Central memory CD8-positive, alpha-beta T cell (primary cell): Measurements from ENCODE around the gene SEMA4C.

Source experiments
- ATAC-seq: fragments of 150-1000 bp; cut with Tn5 transposase; replicated peaks from 2 replicates; pipeline ENCODE4 v1.10.0; 2022; ENCODE audit warnings: mild to moderate bottlenecking, moderate FRiP score, moderate number of reproducible peaks; ENCODE audit not compliant: poor library complexity, severe bottlenecking; ENCODE audit errors: extremely low read depth
- DNase-seq, 2 donors: peaks; one replicate each; pipeline ENCODE4 v3.0.0; 2021; ENCODE audit warnings: low spot score in 2 of 2
- H3K27ac Mint-ChIP-seq: one replicate; pipeline ENCODE4 v1.8.0; 2022; ENCODE audit warnings: low read depth, mild to moderate bottlenecking, moderate library complexity, mixed read lengths
- H3K27me3 Mint-ChIP-seq: one replicate; pipeline ENCODE4 v1.8.0; 2022; ENCODE audit warnings: mixed read lengths
- H3K36me3 Mint-ChIP-seq: one replicate; pipeline ENCODE4 v1.8.0; 2022; ENCODE audit warnings: mild to moderate bottlenecking, moderate library complexity, mixed read lengths; ENCODE audit not compliant: insufficient read depth
- H3K4me1 Mint-ChIP-seq: one replicate; pipeline ENCODE4 v1.8.0; 2022; ENCODE audit warnings: mixed read lengths
- H3K4me3 Mint-ChIP-seq: one replicate; pipeline ENCODE4 v1.8.0; 2022; ENCODE audit warnings: mild to moderate bottlenecking, moderate library complexity, mixed read lengths
- H3K9me3 Mint-ChIP-seq: one replicate; pipeline ENCODE4 v1.8.0; 2022; ENCODE audit warnings: mixed read lengths

The SEMA4C gene

GRCh38 chr2:96874198-96874831, 4.4 kb upstream of the SEMA4C start:
- no peaks in the 10 kb centered on the region for H3K27me3 Mint-ChIP-seq
- H3K36me3 Mint-ChIP-seq = peaks cover 6% of the 10 kb centered on the region

GRCh38 chr2:96873651-96874096, 3.8 kb upstream of the SEMA4C start:
- ATAC-seq (no peak), DNase-seq (no peak)
- Mint-ChIP-seq H3K36me3 (peaks cover 6% of the 10 kb centered on the region), H3K4me1 (peaks cover 36% of the 10 kb centered on the region), H3K9me3 (no peaks in the 10 kb centered on the region), H3K27ac (no peak overlapping the region), H3K27me3 (no peaks in the 10 kb centered on the region), H3K4me3 (no peak overlapping the region)

More at GRCh38 chr2:96874198-96874831, 4.4 kb upstream of the SEMA4C start:
- H3K27ac Mint-ChIP-seq = no peak overlapping the region
- no peaks in the 10 kb centered on the region for H3K9me3 Mint-ChIP-seq
- peaks cover 36% of the 10 kb centered on the region for H3K4me1 Mint-ChIP-seq
- DNase-seq (no peak), ATAC-seq (no peak)
- no peak overlapping the region for H3K4me3 Mint-ChIP-seq

GRCh38 chr2:96872591-96873349, 2.9 kb upstream of the SEMA4C start:
- H3K27ac Mint-ChIP-seq = no peak overlapping the region
- H3K4me3 Mint-ChIP-seq = no peak overlapping the region
- H3K9me3 Mint-ChIP-seq = no peaks in the 10 kb centered on the region
- peaks cover 11% of the 10 kb centered on the region for H3K36me3 Mint-ChIP-seq
- no peaks in the 10 kb centered on the region for H3K27me3 Mint-ChIP-seq
- H3K4me1 Mint-ChIP-seq = peaks cover 40% of the 10 kb centered on the region
- DNase-seq (no peak), ATAC-seq (no peak)

- Mint-ChIP-seq H3K4me3 (peak overlapping the region; percentile 84), H3K27me3 (no peaks in the 10 kb centered on the region), H3K4me1 (peaks cover 43% of the 10 kb centered on the region), H3K9me3 (no peaks in the 10 kb centered on the region), H3K36me3 (peaks cover 17% of the 10 kb centered on the region), H3K27ac (peak overlapping the region; percentile 85)
- DNase-seq (peak; percentile 54 to 69), ATAC-seq (peak; percentile 78)
These were observed 861 bp upstream of the SEMA4C start for GRCh38 chr2:96870626-96871255.

- no peaks in the 10 kb centered on the region for H3K27me3 Mint-ChIP-seq
- H3K4me1 Mint-ChIP-seq = peaks cover 34% of the 10 kb centered on the region
- ATAC-seq = no peak
- no peaks in the 10 kb centered on the region for H3K9me3 Mint-ChIP-seq
- peaks cover 19% of the 10 kb centered on the region for H3K36me3 Mint-ChIP-seq
- H3K27ac Mint-ChIP-seq = no peak overlapping the region
- no peak for DNase-seq
- peak overlapping the region; percentile 85 for H3K4me3 Mint-ChIP-seq
These were observed 529 bp downstream of the SEMA4C start for GRCh38 chr2:96869281-96869821.

GRCh38 chr2:96868555-96869280, 1.2 kb downstream of the SEMA4C start:
- H3K9me3 Mint-ChIP-seq = no peaks in the 10 kb centered on the region
- H3K4me1 Mint-ChIP-seq = peaks cover 28% of the 10 kb centered on the region
- peak overlapping the region; percentile 76 for H3K27ac Mint-ChIP-seq
- peak in 1 of 2 donors; percentile 23 for DNase-seq
- peak; percentile 5 for ATAC-seq
- H3K36me3 Mint-ChIP-seq = peaks cover 19% of the 10 kb centered on the region
- H3K27me3 Mint-ChIP-seq = no peaks in the 10 kb centered on the region
- H3K4me3 Mint-ChIP-seq = peak overlapping the region; percentile 85

GRCh38 chr2:96867756-96868554, 1.9 kb downstream of the SEMA4C start:
- DNase-seq (no peak), ATAC-seq (no peak)
- Mint-ChIP-seq H3K27me3 (no peaks in the 10 kb centered on the region), H3K36me3 (peaks cover 24% of the 10 kb centered on the region), H3K27ac (peak overlapping the region; percentile 76), H3K9me3 (no peaks in the 10 kb centered on the region), H3K4me1 (peaks cover 33% of the 10 kb centered on the region), H3K4me3 (peak overlapping the region; percentile 85)

- Mint-ChIP-seq H3K4me3 (peak overlapping the region; percentile 85), H3K27me3 (no peaks in the 10 kb centered on the region), H3K9me3 (no peaks in the 10 kb centered on the region), H3K27ac (peak overlapping the region; percentile 76), H3K36me3 (peaks cover 28% of the 10 kb centered on the region), H3K4me1 (peaks cover 33% of the 10 kb centered on the region)
- DNase-seq (no peak), ATAC-seq (no peak)
These were observed 2.7 kb downstream of the SEMA4C start for GRCh38 chr2:96866986-96867755.

- Mint-ChIP-seq H3K4me1 (peaks cover 33% of the 10 kb centered on the region), H3K36me3 (peaks cover 30% of the 10 kb centered on the region), H3K9me3 (no peaks in the 10 kb centered on the region), H3K4me3 (peak overlapping the region; percentile 85), H3K27me3 (no peaks in the 10 kb centered on the region), H3K27ac (peak overlapping the region; percentile 69)
- DNase-seq (no peak), ATAC-seq (no peak)
These were observed 3.3 kb downstream of the SEMA4C start for GRCh38 chr2:96866586-96866985.

GRCh38 chr2:96866149-96866548, 3.7 kb downstream of the SEMA4C start:
- peaks cover 31% of the 10 kb centered on the region for H3K36me3 Mint-ChIP-seq
- H3K27ac Mint-ChIP-seq = no peak overlapping the region
- H3K4me1 Mint-ChIP-seq = peaks cover 33% of the 10 kb centered on the region
- no peaks in the 10 kb centered on the region for H3K9me3 Mint-ChIP-seq
- peak overlapping the region; percentile 85 for H3K4me3 Mint-ChIP-seq
- DNase-seq (no peak), ATAC-seq (no peak)
- no peaks in the 10 kb centered on the region for H3K27me3 Mint-ChIP-seq

GRCh38 chr2:96865654-96866053, 4.2 kb downstream of the SEMA4C start:
- Mint-ChIP-seq H3K9me3 (no peaks in the 10 kb centered on the region), H3K36me3 (peaks cover 34% of the 10 kb centered on the region)

More at GRCh38 chr2:96865654-96866053, 4.2 kb downstream of the SEMA4C start:
- no peak overlapping the region for H3K27ac Mint-ChIP-seq
- peaks cover 28% of the 10 kb centered on the region for H3K4me1 Mint-ChIP-seq
- H3K27me3 Mint-ChIP-seq = no peaks in the 10 kb centered on the region
- ATAC-seq (no peak), DNase-seq (no peak)
- H3K4me3 Mint-ChIP-seq = no peak overlapping the region
